Mesendoderm (in vitro differentiated cells): ENCODE data around the gene DCXR.
A peak's percentile ranks its signal among the peaks of the same experiment; 100 is the strongest.

Experiments used
- DNase-seq: peaks from one replicate; pipeline ENCODE4 v3.0.0; 2013
- H2AK5ac ChIP-seq: 2 replicates; pipeline ENCODE4 v1.6.1; 2013; ENCODE audit warnings: low read length, inconsistent platforms
- H2BK120ac ChIP-seq: 2 replicates; pipeline ENCODE4 v1.6.1; 2013; ENCODE audit warnings: low read depth, mild to moderate bottlenecking, low read length, moderate library complexity, mixed read lengths
- H2BK15ac ChIP-seq: replicated peaks from 2 replicates; pipeline ENCODE4 v1.6.1; 2013; ENCODE audit warnings: low read depth, mild to moderate bottlenecking, moderate library complexity
- H2BK5ac ChIP-seq: 2 replicates; pipeline ENCODE4 v1.6.1; 2013; ENCODE audit warnings: low read length, inconsistent platforms
- H3K18ac ChIP-seq: 2 replicates; pipeline ENCODE4 v1.6.1; 2013; ENCODE audit warnings: mild to moderate bottlenecking, low read length, mixed read lengths
- H3K23ac ChIP-seq: one replicate; pipeline ENCODE4 v1.6.1; 2013; ENCODE audit warnings: low read length
- H3K27ac ChIP-seq: 2 replicates; pipeline ENCODE4 v1.5.1; 2013; ENCODE audit warnings: low read depth, mild to moderate bottlenecking, inconsistent platforms, low read length, moderate library complexity
- H3K27me3 ChIP-seq: 2 replicates; pipeline ENCODE4 v1.6.1; 2013; ENCODE audit warnings: low read length, control low read depth, mild to moderate bottlenecking, inconsistent platforms; ENCODE audit not compliant: insufficient read depth, poor library complexity
- H3K36me3 ChIP-seq: 2 replicates; pipeline ENCODE4 v1.6.1; 2013; ENCODE audit warnings: low read length, inconsistent platforms; ENCODE audit not compliant: control insufficient read depth, insufficient read depth
- H3K4ac ChIP-seq: one replicate; pipeline ENCODE4 v1.6.1; 2013; ENCODE audit warnings: low read depth, mild to moderate bottlenecking, low read length, moderate library complexity
- H3K4me1 ChIP-seq: 2 replicates; pipeline ENCODE4 v1.6.1; 2013; ENCODE audit warnings: low read depth, low read length, inconsistent platforms; ENCODE audit not compliant: control insufficient read depth
- H3K4me2 ChIP-seq: 2 replicates; pipeline ENCODE4 v1.6.1; 2013; ENCODE audit warnings: low read length
- H3K4me3 ChIP-seq: 2 replicates; pipeline ENCODE4 v1.5.1; 2013; ENCODE audit warnings: mild to moderate bottlenecking, low read length
- H3K56ac ChIP-seq: one replicate; pipeline ENCODE4 v1.6.1; 2013; ENCODE audit warnings: low read length
- H3K79me1 ChIP-seq: 2 replicates; pipeline ENCODE4 v1.6.1; 2013; ENCODE audit warnings: low read length, inconsistent platforms
- H3K79me2 ChIP-seq: 2 replicates; pipeline ENCODE4 v1.6.1; 2013; ENCODE audit warnings: mild to moderate bottlenecking, low read length; ENCODE audit not compliant: control insufficient read depth, insufficient read depth
- H3K9ac ChIP-seq: 2 replicates; pipeline ENCODE4 v1.6.1; 2013; ENCODE audit warnings: low read length, inconsistent platforms
- H4K5ac ChIP-seq: one replicate; pipeline ENCODE4 v1.6.1; 2013; ENCODE audit warnings: low read length
- H4K8ac ChIP-seq: one replicate; pipeline ENCODE4 v1.6.1; 2013; ENCODE audit warnings: low read depth, mild to moderate bottlenecking, control low read depth, low read length, moderate library complexity
- WGBS: extraction: QIAGEN DNeasy Blood & Tissue Kit; methylation state at CpG from one replicate; pipeline ENCODE4 v1.1.7; 2013; ENCODE audit warnings: low lambda C conversion rate, missing lambda C conversion rate; ENCODE audit not compliant: insufficient coverage; ENCODE audit errors: extremely low coverage; 5-methylcytosine and 5-hydroxymethylcytosine counted together

DCXR gene

GRCh38 chr17:82028246-82028645, 9.3 kb downstream of the DCXR start:
- H2AK5ac ChIP-seq: no peak overlapping the region

GRCh38 chr17:82025401-82026107, 11.9 kb downstream of the DCXR start:
- Histone ChIP-seq H3K27me3 (no peaks in the 10 kb centered on the region), H3K4me1 (no peaks in the 10 kb centered on the region), H3K18ac (no peak overlapping the region), H2BK5ac (no peak overlapping the region), H3K36me3 (no peaks in the 10 kb centered on the region), H3K79me2 (peaks cover 8% of the 10 kb centered on the region), H2BK120ac (no peak overlapping the region), H3K79me1 (peaks cover 8% of the 10 kb centered on the region), H4K8ac (no peak overlapping the region), H3K27ac (no peak overlapping the region), H3K4me3 (no peak overlapping the region), H3K23ac (no peak overlapping the region), H3K9ac (no peak overlapping the region), H3K4me2 (no peak overlapping the region), H3K56ac (no peak overlapping the region), H2AK5ac (no peak overlapping the region), H2BK15ac (no peak overlapping the region), H4K5ac (no peak overlapping the region), H3K4ac (no peak overlapping the region)
- no CpG with 5 or more reads among the region's 25 CpGs for WGBS
- no peak for DNase-seq

More at GRCh38 chr17:82028246-82028645, 9.3 kb downstream of the DCXR start:
- Histone ChIP-seq H3K27ac (no peak overlapping the region), H3K9ac (no peak overlapping the region), H2BK15ac (no peak overlapping the region), H3K4me1 (no peaks in the 10 kb centered on the region), H3K4ac (no peak overlapping the region), H2BK120ac (no peak overlapping the region), H3K4me2 (no peak overlapping the region), H3K4me3 (no peak overlapping the region), H4K8ac (no peak overlapping the region), H3K36me3 (no peaks in the 10 kb centered on the region), H4K5ac (no peak overlapping the region), H3K79me2 (no peaks in the 10 kb centered on the region), H3K56ac (no peak overlapping the region), H2BK5ac (no peak overlapping the region), H3K18ac (no peak overlapping the region), H3K23ac (no peak overlapping the region), H3K79me1 (no peaks in the 10 kb centered on the region), H3K27me3 (no peaks in the 10 kb centered on the region)
- DNase-seq: no peak
- WGBS: no CpG with 5 or more reads among the region's 13 CpGs

DNA sequence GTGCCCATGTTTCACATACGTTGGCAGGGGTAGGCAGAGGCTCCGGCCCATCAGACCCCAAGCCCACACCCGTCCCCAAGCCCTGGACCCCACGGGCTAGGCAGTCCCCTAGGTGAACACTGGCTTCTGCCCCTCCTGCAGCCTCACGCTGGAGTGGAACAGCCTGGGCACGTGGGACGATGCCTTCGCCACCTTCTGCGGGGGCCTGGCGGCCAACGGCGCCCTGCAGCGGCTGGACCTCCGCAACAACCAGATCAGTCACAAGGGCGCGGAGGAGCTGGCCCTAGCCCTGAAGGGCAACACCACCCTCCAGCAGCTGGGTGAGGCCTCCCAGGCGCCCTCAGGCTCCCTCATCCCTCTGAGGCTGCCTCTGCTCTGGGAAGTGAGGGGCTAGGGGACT, 12.6 kb downstream of the DCXR start:
- no peak overlapping the region for H4K8ac ChIP-seq
- H3K27me3 ChIP-seq: no peaks in the 10 kb centered on the region
- no peak overlapping the region for H3K4me2 ChIP-seq
- H2BK120ac ChIP-seq: no peak overlapping the region
- H3K9ac ChIP-seq: no peak overlapping the region
- H3K4me1 ChIP-seq: no peaks in the 10 kb centered on the region
- no peak overlapping the region for H3K18ac ChIP-seq
- no peaks in the 10 kb centered on the region for H3K36me3 ChIP-seq
- no peak overlapping the region for H2AK5ac ChIP-seq
- no peak overlapping the region for H3K4me3 ChIP-seq
- WGBS: no CpG with 5 or more reads among the region's 17 CpGs
- peaks cover 8% of the 10 kb centered on the region for H3K79me1 ChIP-seq
- H2BK5ac ChIP-seq: no peak overlapping the region
- DNase-seq: no peak
- no peak overlapping the region for H3K4ac ChIP-seq
- no peak overlapping the region for H4K5ac ChIP-seq
- no peak overlapping the region for H2BK15ac ChIP-seq
- no peak overlapping the region for H3K27ac ChIP-seq
- H3K23ac ChIP-seq: no peak overlapping the region
- H3K56ac ChIP-seq: no peak overlapping the region
- H3K79me2 ChIP-seq: peaks cover 8% of the 10 kb centered on the region

DNA sequence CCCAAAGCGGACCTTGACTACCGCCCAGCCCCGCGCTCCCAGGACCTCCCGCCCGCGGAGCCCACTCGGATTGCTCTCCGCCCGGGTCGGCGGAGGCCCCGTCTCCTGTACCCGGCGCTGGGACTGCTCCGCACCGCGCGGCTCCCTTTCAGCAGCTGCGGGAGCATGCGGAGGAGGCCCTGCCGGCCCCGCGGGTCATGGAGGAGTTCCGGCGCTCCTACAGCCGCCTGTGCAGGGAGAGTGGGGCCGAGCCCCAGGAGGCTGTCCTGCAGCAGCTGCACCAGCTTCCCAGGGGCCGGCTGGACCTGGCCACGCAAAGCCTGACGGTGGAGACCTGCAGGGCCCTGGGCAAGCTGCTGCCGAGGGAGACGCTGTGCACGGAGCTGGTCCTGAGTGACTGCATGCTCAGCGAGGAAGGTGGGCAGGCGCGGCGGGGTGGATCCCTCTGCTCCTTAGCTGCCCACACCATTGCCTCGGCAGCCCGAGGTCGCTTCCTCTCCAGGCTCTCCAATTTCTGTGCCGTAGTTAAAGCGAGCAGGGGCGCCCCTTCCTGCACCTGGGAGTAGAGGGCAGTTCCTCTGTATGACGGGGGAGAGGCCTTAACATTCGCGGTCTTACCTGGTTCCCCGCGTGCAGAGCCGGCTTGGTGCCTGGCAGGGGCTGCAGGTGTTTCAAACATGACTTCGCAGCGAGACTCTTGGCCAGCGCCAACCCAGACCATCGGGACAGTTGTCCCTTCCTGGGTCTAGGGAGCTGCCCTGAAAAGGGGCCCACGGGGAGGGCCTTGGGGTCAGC, 13.9 kb downstream of the DCXR start:
- H2AK5ac ChIP-seq: no peak overlapping the region

GRCh38 chr17:82022981-82023446, 14.5 kb downstream of the DCXR start, which contains the start of gene LRRC45:
LRRC45 (plus strand) TSS chr17:82023305; CDS start chr17:82023644, 339 bp downstream.
- Histone ChIP-seq H3K36me3 (no peaks in the 10 kb centered on the region), H3K4me2 (peak within 1 kb of the TSS; percentile 98), H2BK120ac (no peak within 1 kb of the TSS), H3K9ac (peak within 1 kb of the TSS; percentile 96), H3K79me2 (peaks cover 8% of the 10 kb centered on the region), H3K27ac (no peak within 1 kb of the TSS), H4K5ac (no peak within 1 kb of the TSS), H3K23ac (peak within 1 kb of the TSS; percentile 80), H3K56ac (peak within 1 kb of the TSS; percentile 98), H3K4ac (no peak within 1 kb of the TSS), H3K4me3 (peak within 1 kb of the TSS; percentile 91), H2BK5ac (no peak within 1 kb of the TSS), H3K4me1 (no peaks in the 10 kb centered on the region), H2BK15ac (no peak within 1 kb of the TSS), H3K79me1 (peaks cover 8% of the 10 kb centered on the region), H3K18ac (peak within 1 kb of the TSS; percentile 11), H3K27me3 (no peaks in the 10 kb centered on the region), H2AK5ac (no peak within 1 kb of the TSS), H4K8ac (no peak within 1 kb of the TSS)
- DNase-seq: peak; percentile 100
- WGBS: no CpG with 5 or more reads among the region's 42 CpGs

More for the DNA sequence above, 13.9 kb downstream of the DCXR start:
- Histone ChIP-seq H2BK5ac (no peak overlapping the region), H3K4me2 (peak overlapping the region; percentile 98), H3K4me3 (peak overlapping the region; percentile 68), H4K8ac (no peak overlapping the region), H3K27ac (no peak overlapping the region), H3K56ac (peak overlapping the region; percentile 94), H3K23ac (no peak overlapping the region), H3K79me2 (peaks cover 8% of the 10 kb centered on the region), H3K36me3 (no peaks in the 10 kb centered on the region), H3K4me1 (no peaks in the 10 kb centered on the region), H2BK15ac (no peak overlapping the region), H3K27me3 (no peaks in the 10 kb centered on the region), H3K18ac (peak overlapping the region; percentile 11), H2BK120ac (no peak overlapping the region), H3K79me1 (peaks cover 8% of the 10 kb centered on the region), H4K5ac (no peak overlapping the region), H3K9ac (peak overlapping the region; percentile 90), H3K4ac (no peak overlapping the region)
- DNase-seq: peak; percentile 49
- WGBS: no CpG with 5 or more reads among the region's 55 CpGs
